Sigmoid colon (tissue), 4 donors: ENCODE measurements around the gene MACROD2.

Source experiments
- POLR2A ChIP-seq, 2 donors: fragments of 450-650 bp; IDR thresholded peaks; one replicate each; pipeline ENCODE4 v1.6.1; 2016; ENCODE audit warnings: antibody characterized with exemption in 2 of 2, mild to moderate bottlenecking in 2 of 2, moderate library complexity in 2 of 2
- POLR2AphosphoS5 ChIP-seq, 4 donors: sonication (generic); formaldehyde crosslinking; IDR thresholded peaks; one replicate each; pipeline ENCODE4 v1.6.1; 2017; ENCODE audit warnings: antibody characterized with exemption in 4 of 4
- TF ChIP-seq, protein P1 (sequence below), 4 experiments: fragments of 450-650 bp in 3 of 4; fragments of 200-600 bp in 1 of 4; IDR thresholded peaks; one replicate each; pipeline ENCODE4 v1.5.1; 2016 to 2019; ENCODE audit warnings: antibody characterized with exemption in 4 of 4, mild to moderate bottlenecking in 3 of 4, moderate library complexity in 2 of 4

DNA sequence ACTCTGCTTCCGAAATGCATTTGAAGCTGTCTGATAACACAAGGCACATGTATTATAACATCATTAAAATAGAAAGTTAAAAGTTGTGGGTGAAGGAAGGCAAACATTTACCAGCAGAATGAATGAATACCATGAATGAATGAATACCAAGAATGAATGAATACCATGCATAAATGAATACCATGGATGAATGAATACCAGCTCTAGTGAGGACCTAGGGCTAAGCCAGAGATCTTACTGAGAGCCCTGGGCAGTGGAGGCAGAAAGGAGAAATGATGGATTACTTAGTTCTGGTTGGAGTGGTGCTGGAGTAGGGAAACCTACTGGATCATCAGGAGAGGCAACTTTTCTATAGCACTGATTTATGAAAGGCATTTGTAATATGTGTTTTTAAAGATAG, 1579.9 kb downstream of the MACROD2 start:
- TF ChIP-seq, protein P1, sequence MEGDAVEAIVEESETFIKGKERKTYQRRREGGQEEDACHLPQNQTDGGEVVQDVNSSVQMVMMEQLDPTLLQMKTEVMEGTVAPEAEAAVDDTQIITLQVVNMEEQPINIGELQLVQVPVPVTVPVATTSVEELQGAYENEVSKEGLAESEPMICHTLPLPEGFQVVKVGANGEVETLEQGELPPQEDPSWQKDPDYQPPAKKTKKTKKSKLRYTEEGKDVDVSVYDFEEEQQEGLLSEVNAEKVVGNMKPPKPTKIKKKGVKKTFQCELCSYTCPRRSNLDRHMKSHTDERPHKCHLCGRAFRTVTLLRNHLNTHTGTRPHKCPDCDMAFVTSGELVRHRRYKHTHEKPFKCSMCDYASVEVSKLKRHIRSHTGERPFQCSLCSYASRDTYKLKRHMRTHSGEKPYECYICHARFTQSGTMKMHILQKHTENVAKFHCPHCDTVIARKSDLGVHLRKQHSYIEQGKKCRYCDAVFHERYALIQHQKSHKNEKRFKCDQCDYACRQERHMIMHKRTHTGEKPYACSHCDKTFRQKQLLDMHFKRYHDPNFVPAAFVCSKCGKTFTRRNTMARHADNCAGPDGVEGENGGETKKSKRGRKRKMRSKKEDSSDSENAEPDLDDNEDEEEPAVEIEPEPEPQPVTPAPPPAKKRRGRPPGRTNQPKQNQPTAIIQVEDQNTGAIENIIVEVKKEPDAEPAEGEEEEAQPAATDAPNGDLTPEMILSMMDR (IDR thresholded peaks at IDR 0.05), result no peak
- TF ChIP-seq POLR2A (IDR thresholded peaks at IDR 0.05) (no peak), POLR2AphosphoS5 (IDR thresholded peaks at IDR 0.05) (no peak)
